Gastrocnemius medialis (tissue), 4 donors: ENCODE measurements around the gene NHLRC2. TPM values are rescaled to one million over a fixed set of nuclear protein-coding genes. Genes with fewer than 3 reads are reported as not detected.

Source experiments
- ATAC-seq, 2 donors: fragments of 150-250 bp; one replicate each; pipeline ENCODE4 v1.9.1; 2016
- DNase-seq, 2 donors: peaks; one replicate each; pipeline ENCODE4 v3.0.0-alpha.2; 2019
- H3K27ac ChIP-seq, 4 donors: fragments of 200-600 bp; sonication (generic); 1 replicate in 1 of 4; 2 replicates in 3 of 4; pipeline ENCODE4 v1.5.1; 2016 to 2018; ENCODE audit warnings: mild to moderate bottlenecking in 2 of 4, moderate library complexity in 1 of 4
- H3K27me3 ChIP-seq, 3 donors: fragments of 200-600 bp; sonication (generic) in 2 of 3; 1 replicate in 1 of 3; 2 replicates in 2 of 3; pipeline versions ENCODE4 v1.5.1 to v1.6.0; 2016 to 2019; ENCODE audit warnings: mild to moderate bottlenecking in 1 of 3, moderate library complexity in 1 of 3
- H3K36me3 ChIP-seq, 2 donors: fragments of 200-600 bp; sonication (generic) in 1 of 2; one replicate each; pipeline ENCODE4 v1.5.1; 2017 to 2018
- H3K4me1 ChIP-seq, 2 donors: fragments of 200-600 bp; sonication (generic) in 1 of 2; one replicate each; pipeline ENCODE4 v1.5.1; 2016 to 2017; ENCODE audit warnings: mild to moderate bottlenecking in 2 of 2
- H3K4me3 ChIP-seq, 4 donors: fragments of 200-600 bp; sonication (generic) in 3 of 4; 1 replicate in 1 of 4; 2 replicates in 3 of 4; pipeline ENCODE4 v1.5.1; 2016 to 2019; ENCODE audit warnings: mild to moderate bottlenecking in 2 of 4
- H3K9me3 ChIP-seq, 3 donors: fragments of 200-600 bp; sonication (generic) in 2 of 3; 1 replicate in 1 of 3; 2 replicates in 2 of 3; pipeline ENCODE4 v1.5.1; 2016 to 2019
- CTCF ChIP-seq, 5 experiments: fragments of 450-650 bp in 3 of 5; fragments of 200-600 bp in 2 of 5; sonication (generic) in 2 of 5; IDR thresholded peaks in 4 of 5; conservative IDR thresholded peaks in 1 of 5; 1 replicate in 4 of 5; 2 replicates in 1 of 5; pipeline ENCODE4 v1.5.1; 2016 to 2019; ENCODE audit warnings: antibody characterized with exemption in 5 of 5, mild to moderate bottlenecking in 3 of 5, moderate library complexity in 3 of 5
- POLR2A ChIP-seq, 2 donors: fragments of 450-650 bp; IDR thresholded peaks; one replicate each; pipeline ENCODE4 v1.6.1; 2017; ENCODE audit warnings: antibody characterized with exemption in 2 of 2, mild to moderate bottlenecking in 2 of 2, moderate library complexity in 2 of 2
- in situ Hi-C, 4 donors: fragments of 200-750 bp; cut with MboI; loops; one replicate each; pipeline versions ENCODE4 v1.15.0 to v1.8.0; 2017; ENCODE audit warnings: low sequenced_read_pairs in 4 of 4
- intact Hi-C: fragments of 100-400 bp; cut with DNase I; formaldehyde crosslinking; loops from one replicate; pipeline ENCODE4 v1.15.1; 2023; ENCODE audit warnings: low total_unique reads
- total RNA-seq, 4 donors: library from RNA; depleted of rRNA; stranded (reverse); fragments of >200 nt; gene quantifications; one replicate each; pipeline versions ENCODE4 v1.1.0 to v1.2.3, GENCODE V29; 2016

The NHLRC2 gene
- total RNA-seq, 4 donors from 2014 or later = 11.4 to 109 (median 40.7) TPM

GRCh38 chr10:113889911-113890310 lies 35.5 kb downstream of the NHLRC2 start:
- intact Hi-C loops (no loop called here), in situ Hi-C loops (no loop called here)
- DNase-seq (no peak), ATAC-seq (no peak)
- no peak for TF ChIP-seq CTCF (IDR thresholded peaks at IDR 0.05 in 4 of 5, conservative IDR thresholded peaks at IDR 0.05 in 1 of 5)
- TF ChIP-seq POLR2A (IDR thresholded peaks at IDR 0.05) = no peak
- Histone ChIP-seq H3K4me1 (peaks cover 0 to 9% of the 10 kb centered on the region in 2 donors), H3K4me3 (no peak overlapping the region), H3K36me3 (peaks cover 0 to 27% of the 10 kb centered on the region in 2 donors), H3K27me3 (no peaks in the 10 kb centered on the region), H3K9me3 (no peaks in the 10 kb centered on the region), H3K27ac (no peak overlapping the region)

- DNase-seq (no peak), ATAC-seq (no peak)
- peaks cover 0 to 9% of the 10 kb centered on the region in 2 donors for H3K4me1 ChIP-seq
- no peak overlapping the region for H3K4me3 ChIP-seq
- peaks cover 0 to 19% of the 10 kb centered on the region in 2 donors for H3K36me3 ChIP-seq
- H3K9me3 ChIP-seq = no peaks in the 10 kb centered on the region
- no peak for TF ChIP-seq CTCF (IDR thresholded peaks at IDR 0.05 in 4 of 5, conservative IDR thresholded peaks at IDR 0.05 in 1 of 5)
- no peak for TF ChIP-seq POLR2A (IDR thresholded peaks at IDR 0.05)
- in situ Hi-C loops = no loop called here
- no peaks in the 10 kb centered on the region for H3K27me3 ChIP-seq
- H3K27ac ChIP-seq = no peak overlapping the region
- intact Hi-C loops = no loop called here
These were observed 36.3 kb downstream of the NHLRC2 start for GRCh38 chr10:113890769-113891168.

- peaks cover 0 to 9% of the 10 kb centered on the region in 2 donors for H3K4me1 ChIP-seq
- no peak for ATAC-seq
- in situ Hi-C loops = no loop called here
- intact Hi-C loops = no loop called here
- no peak for TF ChIP-seq POLR2A (IDR thresholded peaks at IDR 0.05)
- TF ChIP-seq CTCF (IDR thresholded peaks at IDR 0.05 in 4 of 5, conservative IDR thresholded peaks at IDR 0.05 in 1 of 5) = no peak
- H3K27ac ChIP-seq = no peak overlapping the region
- no peaks in the 10 kb centered on the region for H3K27me3 ChIP-seq
- H3K9me3 ChIP-seq = no peaks in the 10 kb centered on the region
- H3K4me3 ChIP-seq = no peak overlapping the region
- no peak for DNase-seq
- H3K36me3 ChIP-seq = peaks cover 0 to 12% of the 10 kb centered on the region in 2 donors
These were observed 37.0 kb downstream of the NHLRC2 start for GRCh38 chr10:113891476-113891875.

GRCh38 chr10:113893570-113893969 lies 39.1 kb downstream of the NHLRC2 start:
- Histone ChIP-seq H3K4me1 (peaks cover 0 to 9% of the 10 kb centered on the region in 2 donors), H3K27me3 (no peaks in the 10 kb centered on the region), H3K36me3 (peaks cover 0 to 7% of the 10 kb centered on the region in 2 donors), H3K4me3 (no peak overlapping the region), H3K9me3 (no peaks in the 10 kb centered on the region), H3K27ac (no peak overlapping the region)
- ATAC-seq (no peak), DNase-seq (no peak)
- in situ Hi-C loops = no loop called here
- TF ChIP-seq CTCF (IDR thresholded peaks at IDR 0.05 in 4 of 5, conservative IDR thresholded peaks at IDR 0.05 in 1 of 5) = no peak
- no peak for TF ChIP-seq POLR2A (IDR thresholded peaks at IDR 0.05)
- intact Hi-C loops = no loop called here

- intact Hi-C loops = no loop called here
- in situ Hi-C loops = no loop called here
- no peak for ATAC-seq
These were observed 40.1 kb downstream of the NHLRC2 start for GRCh38 chr10:113894581-113894980.

More at GRCh38 chr10:113894581-113894980, 40.1 kb downstream of the NHLRC2 start:
- peaks cover 0 to 9% of the 10 kb centered on the region in 2 donors for H3K4me1 ChIP-seq
- H3K9me3 ChIP-seq = no peaks in the 10 kb centered on the region
- no peak for DNase-seq
- H3K27ac ChIP-seq = no peak overlapping the region
- H3K36me3 ChIP-seq = peaks cover 0 to 7% of the 10 kb centered on the region in 2 donors
- TF ChIP-seq POLR2A (IDR thresholded peaks at IDR 0.05) (no peak), CTCF (IDR thresholded peaks at IDR 0.05 in 4 of 5, conservative IDR thresholded peaks at IDR 0.05 in 1 of 5) (no peak)
- no peaks in the 10 kb centered on the region for H3K27me3 ChIP-seq
- no peak overlapping the region for H3K4me3 ChIP-seq
